Muscle of leg (tissue), 11 donors: ENCODE data around the gene RNF166. TPM values are rescaled to one million over a fixed set of nuclear protein-coding genes. Genes with fewer than 3 reads are reported as not detected.

Experiments used
- DNase-seq: peaks from one replicate; pipeline ENCODE4 v3.0.0; 2013
- H3K27ac ChIP-seq: one replicate; pipeline ENCODE4 v1.5.1; 2013; ENCODE audit warnings: mild to moderate bottlenecking, low read length, control low read depth
- H3K27me3 ChIP-seq: one replicate; pipeline ENCODE4 v1.6.1; 2013; ENCODE audit warnings: low read length; ENCODE audit not compliant: control insufficient read depth, insufficient read depth
- H3K36me3 ChIP-seq: one replicate; pipeline ENCODE4 v1.6.1; 2013; ENCODE audit warnings: low read length; ENCODE audit not compliant: control insufficient read depth, insufficient read depth
- H3K4me1 ChIP-seq: one replicate; pipeline ENCODE4 v1.6.1; 2013; ENCODE audit warnings: low read length; ENCODE audit not compliant: control insufficient read depth, insufficient read depth
- H3K4me3 ChIP-seq: one replicate; pipeline ENCODE4 v1.5.1; 2013; ENCODE audit warnings: low read length, control low read depth
- H3K9me3 ChIP-seq: replicated peaks from 2 replicates; pipeline ENCODE4 v1.6.1; 2013; ENCODE audit warnings: low read depth, low read length; ENCODE audit not compliant: control insufficient read depth
- WGBS: methylation state at CpG from one replicate; pipeline ENCODE4 v1.1.5; 2013; ENCODE audit warnings: missing lambda C conversion rate; ENCODE audit not compliant: insufficient coverage; 5-methylcytosine and 5-hydroxymethylcytosine counted together
- polyA plus RNA-seq, 8 donors: library from polyadenylated mRNA; unstranded; fragments of 120-200 nt; gene quantifications; one replicate each; pipeline versions ENCODE4 v1.2.1 to v1.2.3, GENCODE V29; 2013; ENCODE audit warnings: inconsistent platforms in 1 of 8, low replicate concordance in 1 of 8; ENCODE audit not compliant: insufficient read length in 8 of 8, insufficient read depth in 1 of 8
- total RNA-seq: library from RNA; stranded (reverse); fragments of 120-200 nt; gene quantifications from one replicate; pipeline ENCODE4 v1.2.4, GENCODE V29; 2013

Gene RNF166
- total and polyA plus RNA-seq, 9 donors, result 13.9 to 21.8 (median 17.6) TPM

- H3K27me3 ChIP-seq, result no peaks in the 10 kb centered on the region
- H3K27ac ChIP-seq, result no peak overlapping the region
- H3K9me3 ChIP-seq, result no peaks in the 10 kb centered on the region
- no peak for DNase-seq
- 94% methylated on average over 21 of the region's 21 CpGs for WGBS
- peaks cover 81% of the 10 kb centered on the region for H3K36me3 ChIP-seq
- no peak overlapping the region for H3K4me3 ChIP-seq
- H3K4me1 ChIP-seq, result peaks cover 12% of the 10 kb centered on the region
Observed at GRCh38 chr16:88716601-88717001, 10.4 kb upstream of the RNF166 start.

DNA sequence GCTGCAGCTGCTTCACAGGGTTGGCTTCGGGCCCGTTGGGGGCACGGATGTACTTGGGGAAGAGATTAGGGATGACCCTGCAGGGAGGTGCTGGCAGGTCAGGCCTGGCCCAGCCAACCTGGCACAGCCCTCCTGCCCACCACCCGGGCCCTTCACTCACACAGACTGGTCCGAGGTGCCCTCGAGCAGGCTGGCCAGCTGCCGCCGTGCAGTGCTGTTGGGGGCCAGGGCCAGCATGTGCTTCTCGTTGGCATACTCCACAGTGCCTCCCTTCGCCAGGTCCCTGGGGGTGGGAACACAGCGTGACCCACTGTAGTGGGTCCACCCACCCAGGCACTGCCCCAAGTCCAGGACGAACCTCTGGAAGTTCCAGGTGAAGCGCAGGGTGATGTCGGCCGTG, 10.0 kb upstream of the RNF166 start:
- H3K9me3 ChIP-seq, result no peaks in the 10 kb centered on the region

GRCh38 chr16:88715312-88716190, 9.3 kb upstream of the RNF166 start:
- Histone ChIP-seq H3K4me1 (peaks cover 12% of the 10 kb centered on the region), H3K4me3 (no peak overlapping the region), H3K27ac (no peak overlapping the region), H3K36me3 (peaks cover 73% of the 10 kb centered on the region), H3K27me3 (no peaks in the 10 kb centered on the region), H3K9me3 (no peaks in the 10 kb centered on the region)
- 88% methylated on average over 45 of the region's 57 CpGs for WGBS
- DNase-seq, result no peak

More for the DNA sequence above, 10.0 kb upstream of the RNF166 start:
- H3K36me3 ChIP-seq, result peaks cover 80% of the 10 kb centered on the region
- H3K4me3 ChIP-seq, result no peak overlapping the region
- no peak overlapping the region for H3K27ac ChIP-seq
- H3K4me1 ChIP-seq, result peaks cover 12% of the 10 kb centered on the region
- 93% methylated on average over 15 of the region's 15 CpGs for WGBS
- no peaks in the 10 kb centered on the region for H3K27me3 ChIP-seq
- no peak for DNase-seq

DNA sequence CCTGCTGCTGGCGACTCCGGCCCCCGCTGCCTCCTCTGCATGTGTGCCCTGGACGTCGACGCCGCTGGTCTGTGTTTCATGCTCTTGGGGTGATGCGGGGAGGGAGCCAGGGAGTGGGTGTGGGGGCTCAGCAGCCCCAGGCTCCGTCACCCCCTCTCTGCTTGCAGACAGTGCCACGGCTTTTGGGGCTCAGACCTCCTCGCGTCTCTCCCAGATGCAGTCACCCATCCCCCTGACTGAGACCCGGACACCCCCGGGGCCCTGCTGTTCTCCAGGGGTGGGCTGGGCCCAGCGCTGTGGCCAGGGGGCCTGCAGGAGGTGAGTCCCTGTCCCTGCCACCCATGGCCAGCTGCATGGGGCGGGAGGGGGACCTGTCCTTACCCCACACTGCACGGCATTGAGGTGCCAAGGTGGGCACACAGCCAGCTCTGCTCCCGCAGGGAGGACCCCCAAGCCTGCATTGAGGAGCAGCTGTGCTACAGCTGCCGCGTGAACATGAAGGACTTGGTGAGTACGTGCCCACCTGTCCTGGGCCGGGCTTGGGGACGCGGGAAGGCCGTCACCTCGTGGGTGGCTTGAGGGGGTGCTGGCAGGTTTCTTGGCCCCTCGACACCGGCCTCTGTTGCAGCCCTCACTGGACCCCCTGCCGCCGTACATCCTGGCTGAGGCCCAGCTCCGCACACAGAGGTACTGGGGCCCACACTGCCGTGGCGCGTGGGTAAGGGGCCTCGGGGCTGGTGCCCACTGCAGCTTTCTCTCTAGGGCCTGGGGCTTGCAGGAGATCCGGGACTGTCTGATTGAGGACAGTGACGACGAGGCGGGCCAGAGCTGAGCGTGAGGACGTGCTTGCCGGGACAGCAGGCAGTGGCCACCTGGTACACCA, 8.5 kb upstream of the RNF166 start:
- WGBS, result 84% methylated on average over 32 of the region's 42 CpGs
- H3K4me1 ChIP-seq, result peaks cover 10% of the 10 kb centered on the region
- no peaks in the 10 kb centered on the region for H3K27me3 ChIP-seq
- H3K4me3 ChIP-seq, result no peak overlapping the region
- no peaks in the 10 kb centered on the region for H3K9me3 ChIP-seq
- no peak for DNase-seq
- peaks cover 69% of the 10 kb centered on the region for H3K36me3 ChIP-seq
- no peak overlapping the region for H3K27ac ChIP-seq

GRCh38 chr16:88713568-88714419, 7.6 kb upstream of the RNF166 start:
- Histone ChIP-seq H3K36me3 (peaks cover 62% of the 10 kb centered on the region), H3K27ac (no peak overlapping the region)
- WGBS, result 83% methylated on average over 23 of the region's 30 CpGs

DNA sequence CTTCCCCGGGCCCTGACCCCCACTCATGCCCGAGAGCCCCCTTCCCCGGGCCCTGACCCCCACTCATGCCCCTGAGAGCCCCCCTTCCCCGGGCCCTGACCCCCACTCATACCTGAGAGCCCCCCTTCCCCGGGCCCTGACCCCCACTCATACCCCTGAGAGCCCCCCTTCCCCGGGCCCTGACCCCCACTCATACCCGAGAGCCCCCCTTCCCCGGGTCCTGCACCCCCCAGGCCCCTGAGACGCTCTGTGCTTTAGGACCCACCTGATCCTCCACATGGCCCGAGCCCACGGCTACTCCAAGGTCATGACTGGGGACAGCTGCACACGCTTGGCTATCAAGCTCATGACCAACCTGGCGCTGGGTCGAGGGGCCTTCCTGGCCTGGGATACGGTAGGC, 6.8 kb upstream of the RNF166 start:
- DNase-seq, result no peak
- Histone ChIP-seq H3K4me1 (no peaks in the 10 kb centered on the region), H3K27ac (no peak overlapping the region), H3K4me3 (no peak overlapping the region), H3K36me3 (peaks cover 60% of the 10 kb centered on the region), H3K9me3 (no peaks in the 10 kb centered on the region), H3K27me3 (no peaks in the 10 kb centered on the region)
- WGBS, result 70% methylated on average over 6 of the region's 15 CpGs

More at GRCh38 chr16:88713568-88714419, 7.6 kb upstream of the RNF166 start:
- no peak for DNase-seq
- Histone ChIP-seq H3K9me3 (no peaks in the 10 kb centered on the region), H3K4me3 (no peak overlapping the region), H3K27me3 (no peaks in the 10 kb centered on the region), H3K4me1 (peaks cover 2% of the 10 kb centered on the region)

- 69% methylated on average over 20 of the region's 25 CpGs for WGBS
- Histone ChIP-seq H3K27ac (no peak overlapping the region), H3K4me1 (peaks cover 1% of the 10 kb centered on the region), H3K4me3 (no peak overlapping the region), H3K27me3 (no peaks in the 10 kb centered on the region), H3K36me3 (peaks cover 55% of the 10 kb centered on the region), H3K9me3 (no peaks in the 10 kb centered on the region)
- DNase-seq, result no peak
Observed at GRCh38 chr16:88712362-88712979, 6.3 kb upstream of the RNF166 start.

- H3K4me1 ChIP-seq, result peaks cover 8% of the 10 kb centered on the region
- H3K36me3 ChIP-seq, result peaks cover 49% of the 10 kb centered on the region
- H3K27ac ChIP-seq, result no peak overlapping the region
- DNase-seq, result no peak
- 58% methylated on average over 17 of the region's 18 CpGs for WGBS
- no peaks in the 10 kb centered on the region for H3K27me3 ChIP-seq
- no peaks in the 10 kb centered on the region for H3K9me3 ChIP-seq
- no peak overlapping the region for H3K4me3 ChIP-seq
Observed at GRCh38 chr16:88711750-88712340, 5.6 kb upstream of the RNF166 start.

GRCh38 chr16:88710556-88710955, 4.3 kb upstream of the RNF166 start:
- 75% methylated on average over 11 of the region's 16 CpGs for WGBS
- DNase-seq, result no peak

More at GRCh38 chr16:88710556-88710955, 4.3 kb upstream of the RNF166 start:
- no peak overlapping the region for H3K4me3 ChIP-seq
- no peak overlapping the region for H3K27ac ChIP-seq
- peaks cover 36% of the 10 kb centered on the region for H3K36me3 ChIP-seq
- peaks cover 11% of the 10 kb centered on the region for H3K4me1 ChIP-seq
- no peaks in the 10 kb centered on the region for H3K27me3 ChIP-seq
- no peaks in the 10 kb centered on the region for H3K9me3 ChIP-seq
